ENCODE data around the gene BDH1. TPM values are rescaled to one million over a fixed set of nuclear protein-coding genes. Genes with fewer than 3 reads are reported as not detected.

Gene BDH1
- total and polyA plus RNA-seq, 2 of the 8 experiments (the other 6 are each of a cell fraction or from before 2014, with no cell fraction given): 27.2 to 28.1 TPM

GRCh38 chr3:197499427-197499826 lies 56.3 kb downstream of the BDH1 start:
- Histone ChIP-seq H2BK120ac (replicated peaks; ENCODE audit: low read depth, low read length) (no peak overlapping the region), H3K4me2 (ENCODE audit: insufficient read depth in 1 of 2, low read depth in 2 of 2, low read length in 2 of 2) (no peak overlapping the region), H3K27ac (ENCODE audit: low read depth, low read length) (no peak overlapping the region), H2BK5ac (ENCODE audit: low read depth, low read length) (no peak overlapping the region), H3K4me3 (ENCODE audit: extremely low read depth in 1 of 4, insufficient read depth in 2 of 4, low read depth in 3 of 4, low read length in 4 of 4) (no peak overlapping the region), H4K91ac (replicated peaks; ENCODE audit: insufficient read length, low read length) (no peak overlapping the region), H4K20me1 (replicated peaks in 1 of 2; ENCODE audit: control insufficient read depth in 1 of 2, insufficient read depth in 2 of 2, low read length in 2 of 2) (no peaks in the 10 kb centered on the region), H3K4ac (replicated peaks; ENCODE audit: insufficient read length, low read depth, low read length) (no peak overlapping the region), H3K23me2 (ENCODE audit: low read depth, low read length) (no peaks in the 10 kb centered on the region), H2BK15ac (ENCODE audit: low read length) (no peak overlapping the region), H3K9me3 (ENCODE audit: insufficient read depth in 2 of 2, low read depth in 1 of 2, low read length in 1 of 2) (peaks cover 0 to 8% of the 10 kb centered on the region in 2 experiments; a peak in 1 of 4 replicates), H2AFZ (ENCODE audit: low read length) (no peak overlapping the region), H3K56ac (replicated peaks; ENCODE audit: insufficient read length, low read depth, low read length) (no peak overlapping the region), H3K79me1 (ENCODE audit: low read depth, low read length) (no peaks in the 10 kb centered on the region), H3K36me3 (ENCODE audit: control insufficient read depth in 2 of 4, insufficient read depth in 4 of 4, low read length in 3 of 4) (no peaks in the 10 kb centered on the region; a peak in 2 of 8 replicates), H2AK5ac (ENCODE audit: low read depth, low read length) (no peak overlapping the region), H3K18ac (ENCODE audit: extremely low read depth, low read length) (no peak overlapping the region), H2BK20ac (ENCODE audit: low read length) (no peak overlapping the region), H4K5ac (ENCODE audit: insufficient read length, low read depth, low read length) (no peak overlapping the region), H3K27me3 (replicated peaks in 1 of 4; ENCODE audit: control insufficient read depth in 3 of 4, extremely low read depth in 1 of 4, insufficient read depth in 3 of 4, low read length in 3 of 4) (no peaks in the 10 kb centered on the region), H3K23ac (ENCODE audit: insufficient read length) (no peak overlapping the region), H3K9ac (replicated peaks in 1 of 4; ENCODE audit: extremely low read depth in 1 of 4, low read depth in 3 of 4, low read length in 3 of 4) (no peak overlapping the region), H2BK12ac (ENCODE audit: low read depth, low read length) (no peak overlapping the region), H3K79me2 (ENCODE audit: control insufficient read depth in 1 of 2, insufficient read depth in 2 of 2, low read length in 2 of 2) (no peaks in the 10 kb centered on the region), H4K8ac (ENCODE audit: extremely low read depth, insufficient read depth, low read length) (no peak overlapping the region), H3K14ac (ENCODE audit: insufficient read length) (no peak overlapping the region), H3K4me1 (replicated peaks in 1 of 4; ENCODE audit: control insufficient read depth in 3 of 4, insufficient read depth in 4 of 4, low read length in 3 of 4) (no peaks in the 10 kb centered on the region)
- 90% methylated on average over 8 of the region's 8 CpGs; no CpG with 5 or more reads in 1 of the 2 experiments for WGBS, 2 experiments (ENCODE audit: extremely low coverage in 1 of 2, insufficient coverage in 1 of 2, insufficient read length in 1 of 2, insufficient replicate concordance in 2 of 2, low coverage in 1 of 2, low lambda C conversion rate in 2 of 2, missing lambda C conversion rate in 1 of 2)
- DNase-seq (ENCODE audit: low read depth in 1 of 2, low spot score in 2 of 2): no peak
- no peak for TF ChIP-seq KDM4A (IDR thresholded peaks at IDR 0.05; ENCODE audit: low read depth, low read length, severe bottlenecking)
- no peak for TF ChIP-seq EP300 (IDR thresholded peaks at IDR 0.05; ENCODE audit: borderline replicate concordance in 1 of 2, low read depth in 2 of 2, low read length in 2 of 2)
- no peak for TF ChIP-seq FOSL1 (IDR thresholded peaks at IDR 0.05; ENCODE audit: insufficient read depth, low read depth, low read length)
- no peak for TF ChIP-seq TCF12 (IDR thresholded peaks at IDR 0.05; ENCODE audit: low read depth, low read length)
- no peak for TF ChIP-seq SP1 (IDR thresholded peaks at IDR 0.05; ENCODE audit: low read depth, low read length)
- no peak for TF ChIP-seq CREB1 (IDR thresholded peaks at IDR 0.05)
- TF ChIP-seq TAF7 (optimal IDR thresholded peaks at IDR 0.05; ENCODE audit: borderline replicate concordance, low read depth, low read length): no peak
- TF ChIP-seq USF2 (IDR thresholded peaks at IDR 0.05; ENCODE audit: low read length): no peak
- TF ChIP-seq GTF2F1 (IDR thresholded peaks at IDR 0.05; ENCODE audit: borderline replicate concordance, low read depth, low read length): no peak
- TF ChIP-seq CEBPB (IDR thresholded peaks at IDR 0.05; ENCODE audit: low read depth, low read length): no peak
- FAIRE-seq: no peak
- POLR2A ChIA-PET (ENCODE audit: partially characterized antibody): no interaction called here
- CTCF ChIA-PET (ENCODE audit: partially characterized antibody): interaction anchor here (1.2 to 3.9 kb wide), 3 partner anchors 11 to 244 kb away, joined by 3 to 24 read pairs (median 11); no protein-coding TSS in a partner anchor
